GM23338 (cell line): ENCODE measurements around the gene EPHA6. TPM values are rescaled to one million over a fixed set of nuclear protein-coding genes. Genes with fewer than 3 reads are reported as not detected.

ENCODE experiments used
- ATAC-seq: fragments of 200-7000 bp; cut with Tn5 transposase; 3 replicates; pipeline ENCODE4 v1.9.1; 2020
- DNase-seq: peaks from one replicate; pipeline ENCODE4 v3.0.0-alpha.2; 2015; ENCODE audit warnings: low spot score
- H2AFZ ChIP-seq: fragments of 200-600 bp; sonication (generic); 2 replicates; pipeline ENCODE4 v1.8.0; 2016; ENCODE audit warnings: antibody characterized with exemption, mild to moderate bottlenecking, moderate library complexity
- H3F3A ChIP-seq: fragments of 200-600 bp; sonication (generic); replicated peaks from 2 replicates; pipeline ENCODE4 v1.8.0; 2017; ENCODE audit warnings: antibody characterized with exemption, mixed run types, low read depth
- H3K27ac ChIP-seq: fragments of 200-600 bp; sonication (generic); 2 replicates; pipeline ENCODE4 v1.6.1; 2016; ENCODE audit warnings: low read depth
- H3K27me3 ChIP-seq: fragments of 200-600 bp; sonication (generic); 2 replicates; pipeline ENCODE4 v1.8.0; 2016; ENCODE audit warnings: mild to moderate bottlenecking, mixed run types, moderate library complexity; ENCODE audit not compliant: insufficient read depth
- H3K36me3 ChIP-seq: fragments of 200-600 bp; sonication (generic); 2 replicates; pipeline ENCODE4 v1.8.0; 2016; ENCODE audit warnings: mild to moderate bottlenecking; ENCODE audit not compliant: insufficient read depth
- H3K4me1 ChIP-seq: fragments of 200-600 bp; sonication (generic); 2 replicates; pipeline ENCODE4 v1.8.0; 2016; ENCODE audit warnings: mild to moderate bottlenecking, moderate library complexity; ENCODE audit not compliant: insufficient read depth
- H3K4me2 ChIP-seq: fragments of 200-600 bp; sonication (generic); 2 replicates; pipeline ENCODE4 v1.7.1; 2017; ENCODE audit warnings: mixed run types
- H3K4me3 ChIP-seq: fragments of 200-600 bp; sonication (generic); 2 replicates; pipeline ENCODE4 v1.6.1; 2016; ENCODE audit warnings: mixed run types
- H3K79me2 ChIP-seq: fragments of 200-600 bp; sonication (generic); replicated peaks from 2 replicates; pipeline ENCODE4 v1.8.0; 2017; ENCODE audit warnings: mild to moderate bottlenecking; ENCODE audit not compliant: insufficient read depth
- H3K9me2 ChIP-seq: fragments of 200-600 bp; sonication (generic); 2 replicates; pipeline ENCODE4 v1.8.0; 2017; ENCODE audit not compliant: insufficient read depth
- H4K20me1 ChIP-seq: fragments of 200-600 bp; sonication (generic); replicated peaks from 2 replicates; pipeline ENCODE4 v1.8.0; 2017; ENCODE audit warnings: mild to moderate bottlenecking; ENCODE audit not compliant: insufficient read depth
- H3K27ac Mint-ChIP-seq: 2 replicates; pipeline ENCODE4 v1.8.0; 2020; ENCODE audit warnings: inconsistent platforms, mild to moderate bottlenecking, moderate library complexity, mixed read lengths
- H3K27me3 Mint-ChIP-seq: 3 replicates; pipeline ENCODE4 v1.8.0; 2022; ENCODE audit warnings: low read depth, mild to moderate bottlenecking, moderate library complexity, mixed read lengths, inconsistent platforms; ENCODE audit not compliant: insufficient read depth, poor library complexity
- H3K36me3 Mint-ChIP-seq: 3 replicates; pipeline ENCODE4 v1.8.0; 2021; ENCODE audit warnings: low read depth, mild to moderate bottlenecking, inconsistent platforms, moderate library complexity, mixed read lengths
- H3K4me1 Mint-ChIP-seq: 3 replicates; pipeline ENCODE4 v1.8.0; 2020; ENCODE audit warnings: mild to moderate bottlenecking, inconsistent platforms, mixed read lengths
- H3K4me3 Mint-ChIP-seq: 3 replicates; pipeline ENCODE4 v1.8.0; 2021; ENCODE audit warnings: moderate library complexity, mild to moderate bottlenecking, inconsistent platforms, mixed read lengths
- H3K9me3 Mint-ChIP-seq: 3 replicates; pipeline ENCODE4 v1.8.0; 2020; ENCODE audit warnings: moderate library complexity, mild to moderate bottlenecking, inconsistent platforms, mixed read lengths
- CREB1 ChIP-seq: fragments of 250-450 bp; sonication (Bioruptor Pico); IDR thresholded peaks from 2 replicates; pipeline ENCODE4 v1.5.0; 2020; ENCODE audit warnings: low read depth, mild to moderate bottlenecking, moderate library complexity
- EZH2 ChIP-seq: fragments of 200-600 bp; sonication (generic); IDR thresholded peaks from one replicate; pipeline ENCODE4 v1.8.0; 2017; ENCODE audit warnings: antibody characterized with exemption, mild to moderate bottlenecking, low read depth; ENCODE audit not compliant: unreplicated experiment
- JUNB ChIP-seq: IDR thresholded peaks from one replicate; pipeline ENCODE4 v1.6.1; 2016; ENCODE audit warnings: antibody characterized with exemption; ENCODE audit not compliant: unreplicated experiment
- NANOG ChIP-seq: IDR thresholded peaks from 2 replicates; pipeline ENCODE4 v1.6.1; 2016; ENCODE audit warnings: antibody characterized with exemption, borderline replicate concordance
- REST ChIP-seq: IDR thresholded peaks from one replicate; pipeline ENCODE4 v1.6.1; 2018; ENCODE audit warnings: antibody characterized with exemption; ENCODE audit not compliant: unreplicated experiment
- STAT1 ChIP-seq: IDR thresholded peaks from one replicate; pipeline ENCODE4 v1.6.1; 2016; ENCODE audit warnings: antibody characterized with exemption; ENCODE audit not compliant: unreplicated experiment
- ZNF114 ChIP-seq: fragments of 250-450 bp; sonication (Bioruptor Pico); IDR thresholded peaks from 2 replicates; pipeline ENCODE4 v1.5.0; 2020; ENCODE audit warnings: mild to moderate bottlenecking, moderate library complexity
- ZNF462 ChIP-seq: fragments of 250-450 bp; sonication (Bioruptor Pico); IDR thresholded peaks from 2 replicates; pipeline ENCODE4 v1.5.0; 2020; ENCODE audit warnings: mild to moderate bottlenecking, moderate library complexity
- polyA plus RNA-seq: library from polyadenylated mRNA; unstranded; fragments of >200 nt; fragmentation: Nextera tagmentation; extraction: Ambion mirVana; gene quantifications from 2 replicates; pipeline ENCODE4 v1.2.1, GENCODE V29; 2016
- total RNA-seq: library from RNA; depleted of rRNA; stranded (reverse); fragments of >200 nt; shearing (Covaris generic); gene quantifications from 2 replicates; pipeline ENCODE4 v1.2.3, GENCODE V29; 2014

Gene EPHA6
- total and polyA plus RNA-seq, 2 experiments from 2014 or later, result 0.37 to 2.6 TPM

GRCh38 chr3:97665896-97666295, 851.5 kb downstream of the EPHA6 start (continued):
- no peak for TF ChIP-seq ZNF462 (CRISPR knock-in tag)
- TF ChIP-seq EZH2, result no peak
- TF ChIP-seq JUNB, result no peak
- no peak for TF ChIP-seq CREB1
- TF ChIP-seq REST, result no peak

GRCh38 chr3:97670952-97671351, 856.6 kb downstream of the EPHA6 start:
- H3K27me3 Mint-ChIP-seq, result no peaks in the 10 kb centered on the region
- no peak overlapping the region for H3K4me2 ChIP-seq
- H3K36me3 ChIP-seq, result no peaks in the 10 kb centered on the region
- H3K27ac Mint-ChIP-seq, result no peak overlapping the region
- H3K79me2 ChIP-seq, result no peaks in the 10 kb centered on the region
- no peak overlapping the region for H3K27ac ChIP-seq
- no peak for TF ChIP-seq CREB1
- no peak for TF ChIP-seq EZH2
- no peak for TF ChIP-seq NANOG
- no peak for TF ChIP-seq STAT1
- no peak for TF ChIP-seq ZNF114 (CRISPR knock-in tag)
- peaks cover 2% of the 10 kb centered on the region; the same call in 2 of the 3 replicates for H3K9me3 Mint-ChIP-seq
- H3K9me2 ChIP-seq, result no peaks in the 10 kb centered on the region
- peaks cover 5% of the 10 kb centered on the region; the same call in 2 of the 3 replicates for H3K4me1 Mint-ChIP-seq
- H2AFZ ChIP-seq, result no peak overlapping the region; the same call in 1 of the 2 replicates
- H3K4me3 ChIP-seq, result no peak overlapping the region
- no peaks in the 10 kb centered on the region for H3K27me3 ChIP-seq
- H4K20me1 ChIP-seq, result no peaks in the 10 kb centered on the region
- no peak overlapping the region for H3K4me3 Mint-ChIP-seq
- peaks cover 4% of the 10 kb centered on the region; the same call in 1 of the 2 replicates for H3K4me1 ChIP-seq
- DNase-seq, result no peak
- no peak for ATAC-seq
- H3K36me3 Mint-ChIP-seq, result peaks cover 2% of the 10 kb centered on the region; the same call in 2 of the 3 replicates
- no peaks in the 10 kb centered on the region for H3F3A ChIP-seq
